ENCODE data around the gene GET4.

DNA sequence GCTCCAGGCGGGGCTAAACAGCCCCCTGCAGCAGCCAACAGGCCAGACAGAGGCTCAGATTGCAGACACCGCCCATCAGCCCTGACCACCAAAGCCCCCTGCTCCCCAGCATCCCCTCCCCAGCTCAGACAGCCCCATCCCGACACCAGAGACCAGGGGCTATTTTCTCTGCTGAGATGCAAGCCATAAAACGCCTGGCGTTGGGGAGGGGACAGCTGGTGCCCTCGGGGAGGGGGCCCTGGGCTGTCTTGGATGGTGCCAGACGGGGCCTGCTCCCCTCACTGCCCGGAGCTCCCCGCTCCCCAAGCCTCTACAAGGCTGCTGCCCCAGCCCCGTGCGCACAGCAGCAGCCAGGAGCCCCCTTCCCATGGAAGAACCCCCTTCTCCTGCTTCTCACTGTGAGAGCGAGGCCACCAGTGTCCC, 31.8 kb downstream of the GET4 start:
- TF ChIP-seq TAF1 (IDR thresholded peaks at IDR 0.05; ENCODE audit: low read depth, low read length): no peak
- no peak for TF ChIP-seq POLR2A (IDR thresholded peaks at IDR 0.05; ENCODE audit: low read depth, low read length)
- TF ChIP-seq POLR2AphosphoS5 (IDR thresholded peaks at IDR 0.05; ENCODE audit: low read depth, low read length): no peak
- TF ChIP-seq PAX5 (IDR thresholded peaks at IDR 0.05; ENCODE audit: insufficient read depth, low read length, severe bottlenecking): no peak
